KG1 (cell line): Measurements from ENCODE around the gene CERS3.
A peak's percentile ranks its signal among the peaks of the same experiment; 100 is the strongest.

Source experiments
- DNase-seq: peaks from one replicate; lab custom pipeline; 2025; lab: John Stamatoyannopoulos, UW

CERS3 gene

DNA sequence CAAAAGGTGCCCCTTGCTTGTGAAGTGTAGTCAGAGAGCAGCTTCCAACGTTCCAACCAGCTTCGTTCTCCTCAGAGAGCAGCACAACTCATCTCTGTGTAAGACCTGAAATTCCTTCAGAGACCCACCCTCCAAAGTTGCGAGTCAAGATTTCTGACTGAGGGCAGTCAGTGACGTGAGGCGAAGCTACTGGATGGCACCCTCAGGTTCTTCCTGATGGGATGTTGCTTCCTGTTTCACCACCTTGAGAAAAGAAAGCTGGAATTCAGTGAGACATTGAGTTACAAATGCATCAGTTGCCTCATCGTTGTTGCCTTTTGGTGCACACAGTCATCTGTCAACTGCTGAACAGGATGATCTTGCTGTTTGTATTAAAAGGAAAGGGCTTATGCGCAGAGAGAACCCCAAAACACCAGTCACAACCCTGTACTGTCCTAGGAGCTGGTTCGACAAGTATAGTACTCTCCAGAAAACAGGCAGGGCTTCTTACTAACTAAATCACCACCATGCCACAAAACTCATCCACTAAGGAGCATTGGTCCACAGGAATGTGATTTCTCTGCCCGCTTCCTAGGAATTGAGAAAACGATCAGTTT is at the start of gene CERS3:
Gene CERS3 (minus strand): TSS at position 118 of the 596 bp plus-strand sequence. CDS start 27,101 bp downstream, outside the sequence.
- DNase-seq: no peak

DNA sequence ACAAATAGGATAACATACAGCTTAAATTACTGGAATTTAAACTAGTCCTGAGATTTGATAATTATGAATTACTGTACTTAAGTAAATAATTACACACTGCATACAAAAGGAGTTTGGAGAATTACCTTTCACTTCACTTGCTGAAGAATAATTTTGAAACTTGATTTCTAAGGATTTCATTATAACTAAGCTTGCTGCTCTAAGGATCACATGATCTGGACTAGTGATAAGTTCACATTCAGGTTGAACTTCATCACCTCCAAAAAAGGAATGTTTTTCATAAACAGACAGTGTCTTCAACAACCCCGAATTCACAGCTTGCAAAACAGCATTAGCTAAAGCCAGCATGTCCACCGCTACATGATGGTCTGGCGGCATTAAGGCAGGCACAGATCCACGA is 44.8 kb upstream of the CERS3 start:
- DNase-seq: no peak

DNA sequence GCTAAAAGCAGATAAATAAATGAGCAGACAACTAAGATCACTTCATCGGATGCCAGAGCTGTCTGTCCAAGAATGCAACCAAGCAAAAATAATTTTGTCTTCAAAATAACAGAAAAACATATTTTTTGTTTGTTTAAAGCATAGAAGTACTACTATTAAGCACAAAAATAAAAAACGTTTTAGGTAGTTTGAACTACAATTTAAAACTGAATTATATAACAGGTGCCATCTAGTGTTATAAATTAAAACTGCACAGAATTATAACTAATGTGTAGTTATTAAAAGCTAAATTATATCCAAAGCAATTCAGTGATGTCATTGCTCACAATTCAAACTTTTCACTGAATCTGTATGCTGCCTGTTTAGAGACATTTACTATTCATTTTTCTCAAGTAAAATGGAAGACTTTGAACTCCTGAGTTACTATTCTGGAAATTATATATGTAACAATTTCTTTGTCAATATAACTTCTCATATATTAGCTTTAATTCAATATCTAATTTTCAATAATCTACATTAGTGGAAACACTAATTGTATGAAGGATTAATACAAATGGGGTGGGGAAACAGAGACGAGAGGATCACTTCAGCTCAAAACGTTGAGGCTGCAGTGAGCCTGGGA is 43.7 kb upstream of the CERS3 start:
- no peak for DNase-seq

- no peak for DNase-seq
Observed at GRCh38 chr15:100571592-100572167, 42.9 kb upstream of the CERS3 start.

- no peak for DNase-seq
Observed at GRCh38 chr15:100570735-100571313, 42.1 kb upstream of the CERS3 start.

GRCh38 chr15:100570275-100570674 is 41.5 kb upstream of the CERS3 start:
- no peak for DNase-seq

DNA sequence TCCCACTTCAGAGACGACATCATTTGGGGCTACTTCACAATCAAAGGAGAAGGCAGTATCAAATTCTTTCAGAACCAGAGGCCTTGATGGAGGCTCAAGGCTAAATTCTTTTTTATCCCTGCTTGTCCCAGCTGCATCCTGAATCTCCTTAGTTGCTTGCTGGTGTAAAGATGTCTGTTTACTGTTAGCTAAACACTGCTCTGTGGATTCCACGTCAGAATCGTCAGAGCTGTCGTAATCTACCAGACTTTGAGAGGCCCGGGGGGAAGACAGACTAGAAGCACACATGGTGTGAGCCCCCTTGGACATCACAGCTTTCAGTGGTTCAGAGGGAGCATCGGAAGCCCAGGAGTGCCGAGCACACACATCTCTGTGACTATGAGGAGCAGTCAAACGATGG is 40.6 kb upstream of the CERS3 start:
- DNase-seq: no peak

DNA sequence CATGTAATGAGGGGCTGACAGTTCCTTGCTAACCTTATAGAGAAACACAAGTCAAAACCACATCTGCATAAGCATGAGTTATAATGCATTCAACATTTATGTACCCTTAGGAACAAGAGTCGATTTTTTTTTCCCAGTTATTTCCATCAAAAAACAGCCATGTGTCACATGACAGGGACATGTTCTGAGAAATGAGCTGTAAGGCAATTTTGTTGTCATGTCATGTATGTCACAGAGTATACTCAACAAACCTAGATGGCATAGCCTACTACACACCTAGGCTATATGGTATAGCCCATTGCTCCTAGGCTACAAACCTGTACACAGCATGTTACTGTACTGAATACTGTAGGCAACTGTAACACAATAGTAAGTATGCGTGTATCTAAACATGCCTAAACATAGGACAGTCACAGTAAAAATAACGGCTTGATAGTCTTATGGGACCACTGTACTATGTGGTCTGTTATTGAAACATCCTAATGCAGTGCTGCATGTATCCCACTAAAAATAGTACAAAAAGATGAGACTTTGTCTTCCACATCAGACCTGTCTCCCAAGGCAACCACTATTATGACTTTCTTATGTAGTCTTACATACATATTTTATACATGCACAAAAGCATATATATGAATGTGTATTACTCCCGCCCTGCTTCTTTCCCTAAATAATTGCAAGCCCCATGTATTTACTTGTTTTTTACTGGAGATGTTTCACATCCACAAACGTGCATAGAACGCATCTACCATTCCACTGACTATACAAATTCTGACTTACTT is 38.3 kb upstream of the CERS3 start:
- no peak for DNase-seq

DNA sequence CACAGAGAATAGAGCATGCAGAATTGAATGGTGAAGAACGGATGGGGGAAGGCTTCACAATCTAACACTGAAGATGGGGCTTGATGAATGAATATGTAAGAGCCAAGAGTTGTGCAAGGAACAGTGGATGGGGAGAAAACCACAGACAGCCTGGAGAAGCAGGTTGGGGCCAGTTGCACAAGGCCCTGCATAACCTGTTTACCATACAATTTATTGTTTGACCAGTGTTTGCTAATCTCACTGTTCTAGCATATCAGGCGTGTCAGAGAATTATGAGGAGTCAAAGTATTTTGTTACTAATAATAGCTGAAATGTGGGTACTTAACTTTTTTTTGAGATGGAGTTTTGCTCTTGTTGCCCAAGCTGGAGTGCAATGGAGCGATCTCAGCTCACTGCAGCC is 36.8 kb upstream of the CERS3 start:
- no peak for DNase-seq

DNA sequence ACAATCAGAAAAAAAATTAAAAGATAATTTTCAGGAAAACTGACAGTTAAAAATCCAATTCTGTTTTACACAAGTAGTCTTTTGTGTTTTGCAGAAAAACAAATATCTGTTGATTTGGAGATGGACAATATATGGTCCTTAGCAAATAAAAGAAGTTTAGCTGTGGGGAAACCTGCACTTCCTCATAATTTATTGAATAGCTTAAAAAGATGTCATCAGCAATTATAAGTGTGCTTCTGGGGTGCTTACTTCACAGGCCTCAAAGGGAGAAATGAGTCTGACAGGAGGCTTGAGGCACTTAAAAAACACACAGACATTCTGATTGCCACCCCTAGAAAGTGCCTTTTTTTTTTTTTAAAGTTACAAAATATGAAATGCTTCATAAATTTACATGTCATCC is 31.6 kb upstream of the CERS3 start:
- no peak for DNase-seq

DNA sequence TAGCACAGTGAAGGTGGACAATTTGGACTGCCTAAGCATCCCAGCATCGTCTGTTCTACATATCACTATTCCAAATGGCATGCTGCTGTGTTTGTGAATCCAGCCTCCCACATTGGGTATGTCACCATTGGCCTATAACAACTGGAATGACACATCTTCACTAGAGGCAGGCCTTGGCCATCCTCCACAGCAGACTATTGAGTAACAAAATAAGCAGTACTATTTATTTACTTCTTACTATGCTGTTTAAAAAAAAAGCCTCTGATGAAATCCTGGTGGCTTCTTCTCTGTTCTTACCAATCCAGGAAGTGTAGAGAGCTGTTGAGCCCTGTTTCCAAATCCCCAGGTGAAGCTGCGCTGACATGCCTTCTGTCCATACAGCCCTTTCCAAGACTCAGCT is 30.6 kb upstream of the CERS3 start:
- no peak for DNase-seq

GRCh38 chr15:100558771-100559254 is 30.1 kb upstream of the CERS3 start:
- DNase-seq: no peak

DNA sequence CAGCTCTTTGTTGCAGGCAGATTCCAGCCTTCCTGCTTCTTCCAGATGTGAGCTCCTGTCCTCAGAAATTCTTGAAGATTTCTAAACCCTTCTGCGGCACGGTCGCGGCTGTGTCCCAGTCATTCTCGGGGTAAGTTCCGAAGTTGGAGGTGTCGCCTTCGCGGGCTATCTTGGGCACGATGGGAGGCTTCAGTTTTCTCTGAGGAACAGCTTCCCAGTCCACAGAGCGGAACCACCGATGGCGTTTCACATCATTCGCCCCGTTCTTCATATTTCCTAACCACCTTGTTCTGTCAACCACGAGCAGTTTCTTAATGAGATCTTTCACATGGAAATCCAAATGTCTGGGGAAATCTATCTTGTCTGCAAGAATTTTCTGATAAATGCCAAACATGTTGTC is 24.7 kb upstream of the CERS3 start:
- no peak for DNase-seq

DNA sequence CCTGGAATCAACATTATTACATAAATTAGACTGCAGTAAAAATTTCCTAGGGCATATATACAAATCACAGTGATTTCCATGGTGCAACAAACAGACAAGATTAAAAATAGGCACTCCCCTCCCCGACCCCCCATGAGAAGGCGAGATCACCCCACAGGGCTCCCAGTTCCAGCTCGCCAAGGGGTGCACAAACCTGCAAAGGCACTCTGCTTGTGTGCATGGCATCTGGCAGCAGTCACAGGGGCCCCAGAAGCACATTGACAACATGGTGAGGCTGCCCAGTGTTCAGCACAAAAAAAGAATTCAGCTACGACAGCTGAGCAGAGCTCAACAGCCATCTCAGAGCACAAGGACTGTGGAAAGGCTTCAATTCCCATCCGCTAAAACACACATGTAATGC is 19.2 kb upstream of the CERS3 start:
- DNase-seq: no peak

DNA sequence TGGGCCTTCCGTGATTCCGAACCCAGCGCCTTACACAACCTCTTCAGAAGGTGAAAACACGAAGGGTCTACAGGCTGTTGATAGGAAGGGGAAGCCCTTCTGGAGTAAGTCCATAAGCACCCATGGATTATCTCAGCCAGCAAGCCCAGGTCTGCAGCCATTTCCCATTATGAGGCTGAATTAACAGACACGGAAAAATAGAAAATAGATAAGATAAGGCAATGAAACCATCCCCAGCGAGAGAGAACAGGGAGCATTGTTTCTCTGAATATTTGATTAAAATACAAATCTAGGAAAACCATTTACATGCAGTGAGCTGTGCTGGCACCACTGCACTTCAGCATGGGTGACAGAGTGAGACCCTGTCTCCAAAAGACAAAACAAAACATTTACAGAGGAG is 16.2 kb upstream of the CERS3 start:
- DNase-seq: no peak

GRCh38 chr15:100544338-100544841 is 15.6 kb upstream of the CERS3 start:
- no peak for DNase-seq

GRCh38 chr15:100542290-100542689 is 13.5 kb upstream of the CERS3 start:
- DNase-seq: no peak

- DNase-seq: peak; percentile 21
Observed at GRCh38 chr15:100537331-100537730, 8.6 kb upstream of the CERS3 start.

- DNase-seq: no peak
Observed at GRCh38 chr15:100536733-100537132, 8.0 kb upstream of the CERS3 start.

DNA sequence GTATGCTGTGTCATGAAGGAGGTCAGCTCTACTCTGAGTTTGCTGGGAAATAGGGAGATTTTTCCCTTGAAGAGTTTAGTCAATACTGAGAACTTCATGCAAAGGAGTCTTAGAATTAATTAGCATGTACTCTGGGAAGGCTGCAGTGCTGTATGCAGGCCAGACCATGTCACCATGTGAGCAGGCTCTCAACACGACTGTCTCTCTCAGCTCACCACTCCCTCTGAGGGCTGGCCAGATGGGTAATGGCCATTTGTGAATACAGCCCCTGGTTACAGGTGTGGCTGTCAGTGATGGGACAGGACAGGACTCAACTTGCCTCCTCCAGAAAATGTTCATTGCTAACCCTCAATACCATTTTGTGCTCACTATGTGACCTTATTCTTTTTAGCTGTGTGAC is 5.1 kb upstream of the CERS3 start:
- DNase-seq: no peak

GRCh38 chr15:100531823-100532327 is 3.1 kb upstream of the CERS3 start:
- no peak for DNase-seq

GRCh38 chr15:100531204-100531603 is 2.5 kb upstream of the CERS3 start:
- DNase-seq: no peak
